GM19438 (cell line): ENCODE results near the gene GON7.
"Not testable (repeated sequence)": the region's sequence is repeated elsewhere in the genome, so short reads cannot be mapped to it uniquely, and the experiment has no call there.

Source experiments
- ATAC-seq: cut with Tn5 transposase; IDR thresholded peaks from one replicate; pipeline ENCODE4 v1.9.1; 2021; ENCODE audit warnings: low read depth; ENCODE audit not compliant: unreplicated experiment

Gene GON7

DNA sequence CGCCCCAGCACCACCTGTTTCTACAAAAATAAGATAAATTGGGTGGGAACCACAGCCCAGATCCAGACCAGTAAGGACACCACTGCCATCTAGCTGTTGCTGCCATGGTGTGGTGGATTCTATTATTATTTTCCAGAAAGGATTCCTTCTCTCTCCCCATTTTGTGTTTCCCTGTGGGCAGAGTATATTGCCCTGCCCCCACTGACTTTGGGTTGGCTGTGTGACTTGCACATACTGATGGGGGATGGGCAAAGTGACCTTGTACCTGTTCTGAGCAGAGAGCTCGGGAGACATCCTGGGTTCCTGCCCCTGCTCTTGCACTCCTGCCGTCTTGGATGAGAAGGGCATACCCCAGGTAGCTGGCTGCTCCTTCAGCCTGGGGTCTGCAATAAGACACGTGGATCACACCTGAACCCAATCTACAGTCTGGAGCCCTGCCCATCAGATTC is 46.5 kb downstream of the GON7 start:
- ATAC-seq = no peak

DNA sequence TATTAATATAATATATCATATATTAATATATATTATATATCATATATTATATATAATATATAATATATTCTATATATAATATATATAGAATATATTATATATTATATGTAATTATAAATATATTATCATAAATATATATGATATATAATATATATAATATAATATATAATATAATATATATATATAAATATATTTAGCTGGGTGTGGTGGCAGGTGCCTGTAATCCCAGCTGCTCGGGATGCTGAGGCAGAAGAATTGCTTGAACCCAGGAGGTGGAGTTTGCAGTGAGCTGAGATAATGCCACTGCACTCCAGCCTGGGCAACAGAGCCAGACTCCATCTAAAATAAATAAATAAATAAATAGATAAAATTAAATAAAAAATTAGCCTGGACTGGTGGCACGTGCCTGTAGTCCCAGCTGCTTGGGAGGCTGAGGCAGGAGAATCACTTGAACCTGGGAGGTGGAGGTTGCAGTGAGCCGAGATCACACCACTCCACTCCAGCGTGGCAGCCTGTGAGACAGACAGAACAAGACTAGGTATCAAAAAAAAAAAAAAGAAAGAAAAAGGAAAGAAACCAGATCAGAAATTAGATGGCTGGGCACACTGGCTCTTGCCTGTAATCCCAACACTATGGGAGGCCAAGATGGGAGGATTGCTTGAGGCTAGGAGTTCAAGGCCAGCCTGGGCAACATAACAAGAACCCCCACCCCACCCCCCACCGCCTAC is 47.1 kb downstream of the GON7 start:
- ATAC-seq = not testable (repeated sequence)

DNA sequence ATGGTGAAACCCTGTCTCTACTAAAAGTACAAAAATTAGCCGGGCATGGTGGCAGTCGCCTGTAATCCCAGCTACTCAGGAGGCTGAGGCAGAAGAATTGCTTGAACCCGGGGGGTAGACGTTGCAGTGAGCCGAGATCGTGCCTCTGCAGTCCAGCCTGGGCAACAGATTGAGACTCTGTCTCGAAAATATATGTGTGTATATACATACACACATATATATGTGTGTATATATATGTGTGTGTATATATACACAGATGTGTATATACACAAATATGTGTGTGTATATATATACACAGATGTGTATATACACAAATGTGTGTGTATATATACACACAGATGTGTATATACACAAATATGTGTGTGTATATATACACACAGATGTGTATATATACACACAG is 48.5 kb downstream of the GON7 start:
- ATAC-seq = not testable (repeated sequence)

DNA sequence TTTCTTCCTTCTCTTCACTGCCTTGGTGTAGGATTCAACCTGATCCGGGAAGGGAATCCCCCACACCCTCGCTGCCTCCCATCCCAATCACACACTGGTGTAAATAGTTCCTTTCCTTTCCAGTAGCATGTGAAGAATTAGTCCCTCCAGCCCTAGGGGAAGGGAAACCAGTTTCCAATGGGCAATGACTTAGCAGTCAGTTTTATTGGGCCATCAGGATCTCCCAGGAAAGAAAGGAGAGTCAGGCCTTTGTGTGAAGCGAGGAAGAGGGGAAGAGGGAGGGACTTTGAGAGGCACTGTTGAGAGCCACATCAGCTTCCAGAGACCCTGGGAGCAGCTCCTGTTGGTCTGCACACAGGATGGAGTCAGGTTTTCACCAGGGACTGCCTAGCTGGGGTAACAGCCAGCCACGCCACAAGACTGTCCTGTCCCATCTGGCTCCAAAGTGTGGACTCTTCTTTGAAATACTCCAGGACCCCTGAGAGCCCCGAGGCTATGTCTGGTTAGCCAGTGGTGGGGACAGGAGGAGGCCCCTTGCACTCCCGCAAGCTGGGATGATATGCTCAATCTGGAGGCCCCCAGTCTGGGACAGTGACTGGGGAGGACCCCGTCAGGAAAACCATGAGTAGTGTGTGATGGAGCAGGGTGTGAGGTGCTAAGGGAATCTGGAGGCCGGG is 50.0 kb downstream of the GON7 start:
- no peak for ATAC-seq

DNA sequence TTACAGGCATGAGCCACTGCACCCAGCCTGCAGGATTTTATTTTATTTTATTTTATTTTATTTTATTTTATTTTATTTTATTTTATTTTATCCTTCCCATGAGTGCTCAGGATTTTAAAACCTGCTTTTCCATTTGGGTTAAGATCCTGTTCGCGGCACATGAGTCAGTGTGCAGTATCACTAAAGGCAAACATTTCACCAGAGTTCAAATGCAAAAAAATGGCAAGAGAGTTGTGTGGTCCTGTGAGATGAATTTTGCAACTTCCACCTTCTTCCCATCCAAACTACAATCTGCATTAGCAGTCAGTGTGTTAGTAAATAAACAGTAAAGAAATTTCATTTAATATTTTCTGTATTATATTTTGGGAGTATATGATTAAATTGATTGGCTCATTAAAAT is 51.2 kb downstream of the GON7 start:
- ATAC-seq = no peak

DNA sequence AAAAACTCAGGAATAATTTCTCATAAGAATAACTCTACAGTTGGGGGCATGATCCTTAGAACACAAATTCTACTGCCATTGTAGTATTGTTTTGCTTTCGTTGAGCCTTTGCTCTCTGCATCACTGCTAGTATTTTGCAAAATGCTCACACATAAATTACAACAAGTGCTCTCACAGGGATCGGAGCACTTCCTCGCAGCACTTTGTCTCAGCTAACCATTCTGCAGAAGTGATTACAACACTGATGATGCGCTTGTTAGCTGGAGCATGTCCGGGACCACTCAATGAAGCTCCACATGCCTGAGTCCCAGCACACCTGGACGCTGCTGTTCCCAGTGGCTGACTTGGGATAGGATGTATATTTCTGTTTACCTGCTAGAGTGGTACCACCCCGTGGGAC is 53.7 kb downstream of the GON7 start:
- ATAC-seq = no peak
